K562 (cell line): ENCODE results near the gene ACSM5.

Source experiments
- CBFB ChIP-seq: sonication (generic); formaldehyde crosslinking; IDR thresholded peaks from 2 replicates; pipeline ENCODE4 v1.4.0; 2020; ENCODE audit warnings: mild to moderate bottlenecking, missing genetic modification reagents
- ESRRA ChIP-seq: fragments of 450-650 bp; IDR thresholded peaks from 2 replicates; pipeline ENCODE4 v1.6.1; 2014; ENCODE audit warnings: low read depth, mild to moderate bottlenecking, moderate library complexity, borderline replicate concordance
- ZNF224 ChIP-seq: sonication (generic); formaldehyde crosslinking; IDR thresholded peaks from 2 replicates; pipeline ENCODE4 v1.8.0; 2022; ENCODE audit warnings: mild to moderate bottlenecking, missing genetic modification reagents
- TF ChIP-seq, protein P1 (sequence below), 3 experiments: IDR thresholded peaks in 2 of 3; conservative IDR thresholded peaks in 1 of 3; 2 replicates each; pipeline ENCODE4 v1.5.1; 2011 to 2012; ENCODE audit warnings: low read length in 3 of 3, mild to moderate bottlenecking in 3 of 3, control low read depth in 2 of 3, improper control_type of control experiment in 1 of 3, inconsistent platforms in 1 of 3, low read depth in 1 of 3, mixed read lengths in 1 of 3, moderate library complexity in 1 of 3; ENCODE audit not compliant: insufficient read depth in 2 of 3
- TF ChIP-seq, protein P2 (sequence below), 2 experiments: fragments of 450-650 bp in 1 of 2; sonication (generic) in 1 of 2; formaldehyde crosslinking in 1 of 2; IDR thresholded peaks; 2 replicates each; pipeline versions ENCODE4 v1.7.1 to v1.9.0; 2016 to 2022; ENCODE audit warnings: inconsistent platforms in 1 of 2, mild to moderate bottlenecking in 1 of 2, missing genetic modification reagents in 1 of 2

DNA sequence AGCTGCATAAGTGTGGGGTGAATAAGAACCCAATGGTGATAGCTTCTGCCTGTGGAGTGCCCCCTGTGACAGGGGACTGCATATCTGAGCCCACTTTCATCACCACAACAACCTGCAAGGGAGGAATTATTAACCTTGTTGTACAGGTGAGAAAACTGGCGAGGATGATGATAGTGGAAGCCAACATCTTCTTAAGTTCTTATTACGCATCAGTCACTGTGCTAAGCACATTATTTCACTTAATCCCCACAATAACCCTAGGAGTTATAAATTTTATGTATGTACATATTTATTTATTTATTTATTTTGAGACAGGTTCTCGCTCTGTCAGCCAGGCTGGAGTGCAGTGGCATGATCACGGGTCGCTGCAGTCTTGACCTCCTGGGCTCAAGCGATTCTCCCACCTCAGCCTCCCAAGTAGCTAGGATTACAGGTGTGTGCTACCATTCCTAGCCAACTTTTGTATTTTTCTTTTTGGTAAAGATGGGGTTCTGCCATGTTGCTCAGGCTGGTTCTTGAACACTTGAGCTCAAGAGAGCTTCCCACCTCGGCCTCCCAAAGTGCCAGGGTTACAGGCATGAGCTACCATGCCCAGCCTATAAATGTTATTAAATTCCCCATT lies 12.4 kb upstream of the ACSM5 start:
- no peak for TF ChIP-seq ZNF224 (CRISPR knock-in tag)
- TF ChIP-seq, protein P1, sequence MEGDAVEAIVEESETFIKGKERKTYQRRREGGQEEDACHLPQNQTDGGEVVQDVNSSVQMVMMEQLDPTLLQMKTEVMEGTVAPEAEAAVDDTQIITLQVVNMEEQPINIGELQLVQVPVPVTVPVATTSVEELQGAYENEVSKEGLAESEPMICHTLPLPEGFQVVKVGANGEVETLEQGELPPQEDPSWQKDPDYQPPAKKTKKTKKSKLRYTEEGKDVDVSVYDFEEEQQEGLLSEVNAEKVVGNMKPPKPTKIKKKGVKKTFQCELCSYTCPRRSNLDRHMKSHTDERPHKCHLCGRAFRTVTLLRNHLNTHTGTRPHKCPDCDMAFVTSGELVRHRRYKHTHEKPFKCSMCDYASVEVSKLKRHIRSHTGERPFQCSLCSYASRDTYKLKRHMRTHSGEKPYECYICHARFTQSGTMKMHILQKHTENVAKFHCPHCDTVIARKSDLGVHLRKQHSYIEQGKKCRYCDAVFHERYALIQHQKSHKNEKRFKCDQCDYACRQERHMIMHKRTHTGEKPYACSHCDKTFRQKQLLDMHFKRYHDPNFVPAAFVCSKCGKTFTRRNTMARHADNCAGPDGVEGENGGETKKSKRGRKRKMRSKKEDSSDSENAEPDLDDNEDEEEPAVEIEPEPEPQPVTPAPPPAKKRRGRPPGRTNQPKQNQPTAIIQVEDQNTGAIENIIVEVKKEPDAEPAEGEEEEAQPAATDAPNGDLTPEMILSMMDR (IDR thresholded peaks at IDR 0.05 in 2 of 3, conservative IDR thresholded peaks at IDR 0.05 in 1 of 3; ENCODE audit: insufficient read depth in 2 of 3, low read depth in 1 of 3, low read length in 3 of 3), result no peak
- TF ChIP-seq, protein P2, sequence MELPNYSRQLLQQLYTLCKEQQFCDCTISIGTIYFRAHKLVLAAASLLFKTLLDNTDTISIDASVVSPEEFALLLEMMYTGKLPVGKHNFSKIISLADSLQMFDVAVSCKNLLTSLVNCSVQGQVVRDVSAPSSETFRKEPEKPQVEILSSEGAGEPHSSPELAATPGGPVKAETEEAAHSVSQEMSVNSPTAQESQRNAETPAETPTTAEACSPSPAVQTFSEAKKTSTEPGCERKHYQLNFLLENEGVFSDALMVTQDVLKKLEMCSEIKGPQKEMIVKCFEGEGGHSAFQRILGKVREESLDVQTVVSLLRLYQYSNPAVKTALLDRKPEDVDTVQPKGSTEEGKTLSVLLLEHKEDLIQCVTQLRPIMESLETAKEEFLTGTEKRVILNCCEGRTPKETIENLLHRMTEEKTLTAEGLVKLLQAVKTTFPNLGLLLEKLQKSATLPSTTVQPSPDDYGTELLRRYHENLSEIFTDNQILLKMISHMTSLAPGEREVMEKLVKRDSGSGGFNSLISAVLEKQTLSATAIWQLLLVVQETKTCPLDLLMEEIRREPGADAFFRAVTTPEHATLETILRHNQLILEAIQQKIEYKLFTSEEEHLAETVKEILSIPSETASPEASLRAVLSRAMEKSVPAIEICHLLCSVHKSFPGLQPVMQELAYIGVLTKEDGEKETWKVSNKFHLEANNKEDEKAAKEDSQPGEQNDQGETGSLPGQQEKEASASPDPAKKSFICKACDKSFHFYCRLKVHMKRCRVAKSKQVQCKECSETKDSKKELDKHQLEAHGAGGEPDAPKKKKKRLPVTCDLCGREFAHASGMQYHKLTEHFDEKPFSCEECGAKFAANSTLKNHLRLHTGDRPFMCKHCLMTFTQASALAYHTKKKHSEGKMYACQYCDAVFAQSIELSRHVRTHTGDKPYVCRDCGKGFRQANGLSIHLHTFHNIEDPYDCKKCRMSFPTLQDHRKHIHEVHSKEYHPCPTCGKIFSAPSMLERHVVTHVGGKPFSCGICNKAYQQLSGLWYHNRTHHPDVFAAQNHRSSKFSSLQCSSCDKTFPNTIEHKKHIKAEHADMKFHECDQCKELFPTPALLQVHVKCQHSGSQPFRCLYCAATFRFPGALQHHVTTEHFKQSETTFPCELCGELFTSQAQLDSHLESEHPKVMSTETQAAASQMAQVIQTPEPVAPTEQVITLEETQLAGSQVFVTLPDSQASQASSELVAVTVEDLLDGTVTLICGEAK (IDR thresholded peaks at IDR 0.05), result no peak
- TF ChIP-seq, protein P2 (CRISPR knock-in tag; IDR thresholded peaks at IDR 0.05), result no peak
- no peak for TF ChIP-seq ESRRA
- TF ChIP-seq CBFB (CRISPR knock-in tag), result no peak
